Stimulated activated CD4-positive, alpha-beta T cell treated with anti-CD3 and anti-CD28 coated beads, Interleukin-1b, Interleukin-23, amount 100 ng/mL, for 48 hours (primary cell): ENCODE measurements around the gene CDK19.

Experiments
- DNase-seq: peaks from one replicate; pipeline ENCODE4 v3.0.0-alpha.2; 2020

The CDK19 gene

GRCh38 chr6:110567957-110568696, 247.1 kb downstream of the CDK19 start:
- DNase-seq = no peak

- DNase-seq = no peak
Measured at GRCh38 chr6:110566346-110567125, 248.7 kb downstream of the CDK19 start.

GRCh38 chr6:110564703-110565421, 250.4 kb downstream of the CDK19 start:
- no peak for DNase-seq

- DNase-seq = no peak
Measured at GRCh38 chr6:110563711-110564110, 251.6 kb downstream of the CDK19 start.

GRCh38 chr6:110562316-110562915, 252.9 kb downstream of the CDK19 start:
- DNase-seq = no peak

- DNase-seq = no peak
Measured at GRCh38 chr6:110561696-110562095, 253.6 kb downstream of the CDK19 start.

- DNase-seq = no peak
Measured at GRCh38 chr6:110561008-110561396, 254.3 kb downstream of the CDK19 start.

GRCh38 chr6:110560239-110561007, 254.8 kb downstream of the CDK19 start:
- DNase-seq = no peak
